GM21367 (cell line): ENCODE results near the gene AQP12A.
"Not testable (repeated sequence)": the region's sequence is repeated elsewhere in the genome, so short reads cannot be mapped to it uniquely, and the experiment has no call there.

Experiments used
- ATAC-seq: cut with Tn5 transposase; IDR thresholded peaks from one replicate; pipeline ENCODE4 v1.9.1; 2021; ENCODE audit not compliant: unreplicated experiment

AQP12A gene

GRCh38 chr2:240659883-240660282 is 31.8 kb upstream of the AQP12A start:
- not testable (repeated sequence) for ATAC-seq

- ATAC-seq = no peak
These were observed 29.0 kb upstream of the AQP12A start for GRCh38 chr2:240662681-240663080.

DNA sequence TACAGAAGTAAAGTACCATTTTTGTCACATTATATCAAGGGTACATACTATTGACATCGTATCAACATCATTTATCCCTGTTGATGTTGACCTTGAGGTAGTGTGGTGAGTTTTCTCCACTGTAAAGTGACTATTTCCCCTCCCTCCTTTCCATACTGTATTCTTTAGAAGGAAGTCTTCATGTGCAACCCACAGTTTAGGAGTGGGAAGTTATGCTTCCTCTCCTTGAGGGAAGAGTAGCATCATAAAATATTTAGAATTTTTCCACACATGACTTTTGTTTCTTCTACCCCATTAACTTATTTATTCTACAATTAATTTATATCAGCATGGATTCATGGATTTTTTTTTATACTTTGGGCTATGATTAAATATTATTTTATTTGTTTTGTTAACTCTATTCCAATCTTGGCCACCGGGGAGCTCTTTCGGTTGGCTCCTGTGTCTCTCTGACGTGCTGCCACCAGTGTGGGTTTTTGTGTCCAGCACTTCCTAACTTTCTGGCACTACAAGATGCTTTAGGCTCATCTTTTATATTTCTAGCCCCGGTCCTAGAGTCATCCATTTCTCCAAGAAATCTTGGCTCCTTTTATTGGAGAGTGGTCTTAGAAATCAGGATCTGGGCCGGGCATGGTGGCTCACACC is 28.0 kb upstream of the AQP12A start:
- no peak for ATAC-seq

DNA sequence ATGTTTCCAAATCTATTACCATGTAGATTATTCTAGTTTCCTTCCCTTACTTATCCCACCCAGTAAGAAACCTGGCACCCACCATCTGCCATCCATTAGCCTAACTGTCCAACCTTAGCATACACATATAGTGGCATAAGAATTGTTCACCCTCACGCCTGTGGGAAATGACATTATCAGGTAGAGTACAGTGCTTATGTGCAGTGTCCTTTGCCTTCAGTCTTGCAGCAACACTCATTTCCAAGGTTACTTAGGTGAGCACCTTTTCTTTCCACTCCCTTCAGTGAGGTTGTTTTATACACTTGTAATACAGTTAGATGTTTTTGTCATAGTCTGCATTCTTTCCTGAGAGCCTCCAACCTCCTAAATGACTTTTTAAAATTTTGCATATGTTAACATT is 27.0 kb upstream of the AQP12A start:
- no peak for ATAC-seq

- no peak for ATAC-seq
These were observed 21.3 kb upstream of the AQP12A start for GRCh38 chr2:240670402-240670801.

GRCh38 chr2:240670950-240671349 is 20.7 kb upstream of the AQP12A start:
- no peak for ATAC-seq

DNA sequence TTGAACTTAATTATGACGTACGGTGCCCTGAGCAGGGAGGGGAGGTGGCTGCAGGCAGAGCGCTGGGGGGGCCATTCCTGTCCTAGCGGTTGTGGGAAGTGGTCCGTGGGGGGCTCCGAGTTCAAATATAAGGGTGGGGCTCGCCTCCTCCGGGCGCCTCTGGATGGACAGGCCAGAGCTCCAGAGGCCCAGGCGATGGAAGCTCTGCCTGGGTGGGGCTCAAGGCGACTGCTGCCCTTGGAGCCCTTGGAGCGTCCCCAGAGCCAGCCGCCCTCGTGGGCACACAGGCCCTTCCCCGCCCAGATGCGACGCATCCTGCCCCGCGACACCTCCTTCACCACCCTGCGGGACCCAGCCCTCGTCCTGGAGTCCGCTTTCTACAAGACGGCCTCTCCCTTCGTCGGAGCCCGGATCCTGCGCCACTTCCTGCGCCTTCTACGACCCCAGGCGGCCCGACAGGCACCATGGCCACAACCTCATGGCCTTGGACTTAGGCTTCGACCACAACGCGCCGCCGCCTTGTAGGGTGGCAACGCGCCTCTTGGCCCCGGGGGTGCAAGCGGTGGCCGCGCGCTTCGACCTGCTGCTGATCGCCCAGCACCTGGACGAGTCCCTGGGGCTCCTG is 19.5 kb upstream of the AQP12A start:
- no peak for ATAC-seq

- ATAC-seq = no peak
These were observed 18.9 kb upstream of the AQP12A start for GRCh38 chr2:240672701-240673190.

DNA sequence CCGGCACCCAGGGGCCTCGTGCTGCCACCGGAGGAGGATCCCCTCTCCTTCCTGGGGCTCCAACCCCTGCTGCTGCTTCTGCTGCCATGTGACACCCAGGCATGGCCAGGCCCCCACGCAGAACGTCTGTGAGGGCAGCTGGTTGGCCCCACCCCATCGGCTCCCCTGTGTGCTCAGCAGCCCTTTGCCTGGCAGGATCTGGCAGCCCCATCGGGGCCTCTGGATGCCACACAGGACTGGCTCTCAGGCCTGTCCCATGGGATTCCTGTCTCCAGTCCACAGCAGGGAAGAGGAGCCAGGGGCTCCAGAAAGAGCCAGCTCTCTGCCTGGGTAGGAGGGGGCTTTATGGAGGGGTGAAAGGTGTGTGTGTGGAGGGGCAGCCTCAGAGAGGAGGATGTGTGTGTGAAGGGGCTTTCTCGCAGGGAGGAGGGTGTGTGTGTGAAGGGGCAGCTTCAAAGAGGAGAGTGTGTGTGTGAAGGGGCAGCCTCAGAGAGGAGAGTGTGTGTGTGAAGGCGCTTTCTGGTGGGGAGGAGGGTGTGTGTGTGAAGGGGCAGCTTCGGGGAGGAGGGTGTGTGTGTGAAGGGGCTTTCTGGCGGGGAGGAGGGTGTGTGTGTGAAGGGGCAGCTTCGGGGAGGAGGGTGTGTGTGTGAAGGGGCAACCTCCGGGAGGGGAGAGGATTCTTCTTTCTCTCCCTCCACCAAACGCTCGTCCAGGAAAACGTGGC is 17.0 kb upstream of the AQP12A start:
- ATAC-seq = not testable (repeated sequence)

GRCh38 chr2:240675345-240675744 is 16.3 kb upstream of the AQP12A start:
- not testable (repeated sequence) for ATAC-seq

DNA sequence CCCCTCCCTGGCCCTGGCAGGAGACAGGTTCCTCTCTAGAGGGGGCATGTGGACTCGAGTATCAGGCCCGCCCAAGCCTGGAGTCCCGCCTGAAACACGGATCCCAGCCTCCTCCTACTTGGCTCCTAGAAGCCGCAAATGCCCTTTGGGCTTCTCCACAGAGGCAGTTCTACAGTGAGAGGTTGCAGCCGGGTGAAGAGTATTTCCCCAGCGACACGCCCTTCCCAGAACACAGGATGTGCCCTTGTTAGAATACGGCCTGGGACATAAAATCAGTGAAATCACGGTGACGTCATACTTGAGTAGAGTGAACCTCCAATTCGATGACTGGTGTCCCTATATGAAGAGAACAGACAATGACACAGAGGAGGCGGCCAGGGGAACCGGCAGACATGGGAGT is 13.6 kb upstream of the AQP12A start:
- ATAC-seq = not testable (repeated sequence)

GRCh38 chr2:240678909-240679308 is 12.8 kb upstream of the AQP12A start:
- ATAC-seq = not testable (repeated sequence)

DNA sequence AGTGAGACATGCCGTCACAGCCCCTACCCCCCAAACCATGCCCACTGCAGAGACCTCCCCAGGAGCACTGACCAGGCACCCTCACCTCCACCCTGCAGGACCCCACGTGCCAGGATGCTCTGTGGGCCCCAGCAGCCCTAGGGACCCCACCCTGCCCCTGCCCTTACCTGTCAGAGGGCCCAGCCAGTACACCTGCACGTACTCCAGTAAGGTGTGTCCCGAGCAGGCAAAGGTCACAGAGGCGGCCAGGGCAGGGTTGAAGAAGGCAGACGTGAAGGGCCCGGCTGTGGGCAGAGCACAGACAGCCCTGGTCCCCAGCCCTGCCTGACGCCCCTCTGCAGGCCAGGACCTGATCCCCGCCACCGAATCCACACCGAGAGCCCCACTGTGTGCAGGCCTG is 11.5 kb upstream of the AQP12A start:
- ATAC-seq = not testable (repeated sequence)

GRCh38 chr2:240682431-240683224 is 9.0 kb upstream of the AQP12A start, which contains the start of gene AQP12B:
AQP12B (minus strand) TSS chr2:240682885; CDS start chr2:240682837, 48 bp downstream.
- ATAC-seq = not testable (repeated sequence)

DNA sequence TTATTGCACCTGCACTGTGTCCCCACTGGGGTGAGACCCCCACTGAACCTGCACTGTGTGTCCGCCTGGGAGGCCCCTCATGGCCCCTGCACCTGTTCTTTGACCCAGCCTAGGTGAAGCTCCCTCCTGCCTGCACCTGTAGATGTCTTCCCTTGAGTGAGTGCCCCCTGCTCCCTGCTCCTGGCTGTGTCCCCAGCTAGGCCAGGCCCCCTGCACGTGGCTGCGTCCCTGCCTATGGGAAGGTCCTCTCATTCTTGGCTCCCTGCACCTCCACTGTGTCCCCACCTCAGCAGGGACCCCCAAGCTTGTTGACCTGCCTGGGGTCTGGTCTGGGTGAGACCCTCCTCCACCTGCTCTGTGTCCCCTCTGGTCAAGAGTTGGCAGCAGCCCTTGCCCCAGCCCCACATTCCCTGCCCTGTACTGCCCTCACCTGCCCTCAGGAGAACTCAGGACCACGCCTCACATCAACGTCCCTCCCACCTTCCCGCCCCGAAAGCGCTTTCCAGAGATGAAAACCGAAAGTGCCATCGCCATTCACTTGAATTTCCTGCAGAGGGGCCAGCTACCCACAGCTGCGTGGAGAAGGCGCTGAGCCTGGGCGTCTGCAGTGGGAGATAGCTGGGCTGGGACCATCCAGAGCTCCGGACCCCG is 8.2 kb upstream of the AQP12A start:
- not testable (repeated sequence) for ATAC-seq

- not testable (repeated sequence) for ATAC-seq
These were observed 7.5 kb upstream of the AQP12A start for GRCh38 chr2:240683980-240684728.

GRCh38 chr2:240685771-240686371 is 5.8 kb upstream of the AQP12A start:
- no peak for ATAC-seq

GRCh38 chr2:240686460-240686859 is 5.2 kb upstream of the AQP12A start:
- ATAC-seq = no peak

- no peak for ATAC-seq
These were observed 4.5 kb upstream of the AQP12A start for GRCh38 chr2:240687045-240687740.
